OCI-LY7 (cell line): ENCODE results near the gene APOC1. TPM values are rescaled to one million over a fixed set of nuclear protein-coding genes. Genes with fewer than 3 reads are reported as not detected.

Experiments
- BruUV-seq: library from RNA; stranded (reverse); fragments of 400-500 nt; replicated peaks from 2 replicates; lab custom pipeline; 2021; lab: Mats Ljungman, UMichigan
- CTCF ChIA-PET: fragments of 300-600 bp; sonication (Branson Sonifier 250); formaldehyde crosslinking; loops from one replicate; lab custom pipeline; 2022; ENCODE audit warnings: antibody characterized with exemption; ENCODE audit not compliant: unreplicated experiment; lab: Charles Lee
- POLR2A ChIA-PET: fragments of 300-600 bp; sonication (Branson Sonifier 250); formaldehyde crosslinking; loops from one replicate; lab custom pipeline; 2022; ENCODE audit warnings: antibody characterized with exemption; lab: Charles Lee
- DNase-seq: peaks from one replicate; pipeline ENCODE4 v3.0.0-alpha.2; 2015; ENCODE audit warnings: low spot score
- H2AFZ ChIP-seq: fragments of 200-600 bp; sonication (generic), shearing (Covaris generic); 2 replicates; pipeline ENCODE4 v1.6.1; 2014; ENCODE audit warnings: mild to moderate bottlenecking, antibody characterized with exemption, low read length, moderate library complexity
- H3K27ac ChIP-seq: fragments of 200-600 bp; sonication (generic); 2 replicates; pipeline ENCODE4 v1.5.1; 2014; ENCODE audit warnings: mixed run types, low read depth, mild to moderate bottlenecking, moderate library complexity, low read length, inconsistent platforms; ENCODE audit not compliant: poor library complexity, severe bottlenecking
- H3K36me3 ChIP-seq: fragments of 200-600 bp; sonication (generic); 2 replicates; pipeline ENCODE4 v1.6.1; 2014; ENCODE audit warnings: mild to moderate bottlenecking, antibody characterized with exemption, low read length, moderate library complexity, mixed read lengths; ENCODE audit not compliant: insufficient read depth
- H3K4me1 ChIP-seq: fragments of 200-600 bp; sonication (generic); 2 replicates; pipeline ENCODE4 v1.5.1; 2014; ENCODE audit warnings: mild to moderate bottlenecking, low read length; ENCODE audit not compliant: insufficient read depth, poor library complexity, severe bottlenecking
- H3K4me2 ChIP-seq: fragments of 200-600 bp; sonication (generic); 2 replicates; pipeline ENCODE4 v1.6.1; 2014; ENCODE audit warnings: mild to moderate bottlenecking, low read length
- H3K4me3 ChIP-seq: fragments of 200-600 bp; sonication (generic); 2 replicates; pipeline ENCODE4 v1.5.1; 2014; ENCODE audit warnings: mild to moderate bottlenecking, low read depth, low read length; ENCODE audit not compliant: poor library complexity, severe bottlenecking
- H3K79me2 ChIP-seq: fragments of 200-600 bp; sonication (generic); 2 replicates; pipeline ENCODE4 v1.6.1; 2016; ENCODE audit warnings: low read depth, mild to moderate bottlenecking, low read length, moderate library complexity, mixed read lengths; ENCODE audit not compliant: insufficient read depth
- H3K9me2 ChIP-seq: fragments of 200-600 bp; sonication (generic); 2 replicates; pipeline ENCODE4 v1.6.1; 2016; ENCODE audit warnings: mild to moderate bottlenecking, low read length, mixed read lengths; ENCODE audit not compliant: insufficient read depth
- H3K9me3 ChIP-seq: fragments of 200-600 bp; sonication (generic); 2 replicates; pipeline ENCODE4 v1.6.1; 2014; ENCODE audit warnings: mild to moderate bottlenecking, mixed run types, low read length, mixed read lengths
- H4K20me1 ChIP-seq: fragments of 200-600 bp; sonication (generic); 2 replicates; pipeline ENCODE4 v1.6.1; 2014; ENCODE audit warnings: mild to moderate bottlenecking, antibody characterized with exemption, low read length, moderate library complexity, mixed read lengths; ENCODE audit not compliant: insufficient read depth
- EZH2phosphoT487 ChIP-seq: fragments of 200-600 bp; sonication (generic); IDR thresholded peaks from 2 replicates; pipeline ENCODE4 v1.6.1; 2018; ENCODE audit warnings: low read depth, borderline replicate concordance, mild to moderate bottlenecking, mixed run types, antibody characterized with exemption, low read length, moderate library complexity, mixed read lengths
- intact Hi-C: fragments of 100-400 bp; cut with micrococcal nuclease; formaldehyde crosslinking; loops from one replicate; pipeline ENCODE4 v1.10.0; 2022; ENCODE audit not compliant: unreplicated experiment
- total RNA-seq, 2 experiments: library from RNA; depleted of rRNA in 1 of 2; stranded (reverse); fragments of >200 nt in 1 of 2; shearing (Covaris generic) in 1 of 2; gene quantifications; 2 replicates each; pipeline ENCODE4 v1.2.3, GENCODE V29; 2014 to 2022
- TF ChIP-seq, protein P1 (sequence below): fragments of 200-600 bp; sonication (generic); conservative IDR thresholded peaks from 2 replicates; pipeline ENCODE4 v1.5.1; 2014; ENCODE audit warnings: mild to moderate bottlenecking, antibody characterized with exemption, low read length, moderate library complexity, mixed read lengths

Gene APOC1
- total RNA-seq, 2 experiments from 2014 or later, result 1.9 TPM; not detected in 1

GRCh38 chr19:44948237-44948636 is 33.8 kb downstream of the APOC1 start:
- ChIA-PET CTCF (no interaction called here), POLR2A (no interaction called here)
- no peak for DNase-seq
- Histone ChIP-seq H3K4me3 (no peak overlapping the region), H3K79me2 (no peaks in the 10 kb centered on the region), H4K20me1 (no peaks in the 10 kb centered on the region), H3K36me3 (no peaks in the 10 kb centered on the region), H3K9me2 (no peaks in the 10 kb centered on the region), H2AFZ (no peak overlapping the region), H3K9me3 (no peaks in the 10 kb centered on the region), H3K4me2 (peak overlapping the region; percentile 32; the same call in 1 of the 2 replicates), H3K27ac (no peak overlapping the region), H3K4me1 (peaks cover 34% of the 10 kb centered on the region)
- BruUV-seq, result no TSS peak
- TF ChIP-seq EZH2phosphoT487, result no peak
- TF ChIP-seq, protein P1, sequence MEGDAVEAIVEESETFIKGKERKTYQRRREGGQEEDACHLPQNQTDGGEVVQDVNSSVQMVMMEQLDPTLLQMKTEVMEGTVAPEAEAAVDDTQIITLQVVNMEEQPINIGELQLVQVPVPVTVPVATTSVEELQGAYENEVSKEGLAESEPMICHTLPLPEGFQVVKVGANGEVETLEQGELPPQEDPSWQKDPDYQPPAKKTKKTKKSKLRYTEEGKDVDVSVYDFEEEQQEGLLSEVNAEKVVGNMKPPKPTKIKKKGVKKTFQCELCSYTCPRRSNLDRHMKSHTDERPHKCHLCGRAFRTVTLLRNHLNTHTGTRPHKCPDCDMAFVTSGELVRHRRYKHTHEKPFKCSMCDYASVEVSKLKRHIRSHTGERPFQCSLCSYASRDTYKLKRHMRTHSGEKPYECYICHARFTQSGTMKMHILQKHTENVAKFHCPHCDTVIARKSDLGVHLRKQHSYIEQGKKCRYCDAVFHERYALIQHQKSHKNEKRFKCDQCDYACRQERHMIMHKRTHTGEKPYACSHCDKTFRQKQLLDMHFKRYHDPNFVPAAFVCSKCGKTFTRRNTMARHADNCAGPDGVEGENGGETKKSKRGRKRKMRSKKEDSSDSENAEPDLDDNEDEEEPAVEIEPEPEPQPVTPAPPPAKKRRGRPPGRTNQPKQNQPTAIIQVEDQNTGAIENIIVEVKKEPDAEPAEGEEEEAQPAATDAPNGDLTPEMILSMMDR, result 0 out of 2 replicates have a peak, but pooled peaks have one; percentile 14
- intact Hi-C loops, result no loop called here

DNA sequence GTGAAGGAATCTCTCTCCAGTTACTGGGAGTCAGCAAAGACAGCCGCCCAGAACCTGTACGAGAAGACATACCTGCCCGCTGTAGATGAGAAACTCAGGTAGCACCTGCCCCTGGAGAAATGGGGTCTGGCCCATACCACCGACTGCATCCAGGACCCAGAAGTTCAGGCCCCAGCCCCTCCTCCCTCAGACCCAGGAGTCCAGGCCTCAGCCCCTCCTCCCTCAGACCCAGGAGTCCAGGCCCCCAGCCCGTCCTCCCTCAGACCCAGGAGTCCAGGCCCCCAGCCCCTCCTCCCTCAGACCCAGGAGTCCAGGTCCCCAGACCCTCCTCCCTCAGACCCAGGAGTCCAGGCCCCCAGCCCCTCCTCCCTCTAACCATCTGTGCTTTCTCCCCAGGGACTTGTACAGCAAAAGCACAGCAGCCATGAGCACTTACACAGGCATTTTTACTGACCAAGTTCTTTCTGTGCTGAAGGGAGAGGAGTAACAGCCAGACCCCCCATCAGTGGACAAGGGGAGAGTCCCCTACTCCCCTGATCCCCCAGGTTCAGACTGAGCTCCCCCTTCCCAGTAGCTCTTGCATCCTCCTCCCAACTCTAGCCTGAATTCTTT is 34.5 kb downstream of the APOC1 start:
- peak overlapping the region; percentile 24 for H3K27ac ChIP-seq
- POLR2A ChIA-PET, result no interaction called here
- no peaks in the 10 kb centered on the region for H3K79me2 ChIP-seq
- TF ChIP-seq, protein P1, result no peak
- no peak for TF ChIP-seq EZH2phosphoT487
- peak; percentile 71 for DNase-seq
- H3K9me2 ChIP-seq, result no peaks in the 10 kb centered on the region
- peaks cover 30% of the 10 kb centered on the region for H3K4me1 ChIP-seq
- no peak overlapping the region for H3K4me3 ChIP-seq
- CTCF ChIA-PET, result no interaction called here
- no peaks in the 10 kb centered on the region for H4K20me1 ChIP-seq
- intact Hi-C loops, result no loop called here
- H3K4me2 ChIP-seq, result peak overlapping the region; percentile 49
- no peaks in the 10 kb centered on the region for H3K9me3 ChIP-seq
- peak overlapping the region; percentile 50; the same call in 1 of the 2 replicates for H2AFZ ChIP-seq
- BruUV-seq, result no TSS peak
- H3K36me3 ChIP-seq, result no peaks in the 10 kb centered on the region

- H3K9me3 ChIP-seq, result no peaks in the 10 kb centered on the region
- no peaks in the 10 kb centered on the region for H3K36me3 ChIP-seq
- intact Hi-C loops, result no loop called here
- H3K9me2 ChIP-seq, result no peaks in the 10 kb centered on the region
- no peak for DNase-seq
- no peak for TF ChIP-seq EZH2phosphoT487
- TF ChIP-seq, protein P1, result no peak
- ChIA-PET CTCF (no interaction called here), POLR2A (no interaction called here)
- H3K4me3 ChIP-seq, result no peak overlapping the region
- peak overlapping the region; percentile 49 for H3K4me2 ChIP-seq
- peaks cover 4% of the 10 kb centered on the region; the same call in 1 of the 2 replicates for H3K79me2 ChIP-seq
- H2AFZ ChIP-seq, result peak overlapping the region; percentile 50; the same call in 1 of the 2 replicates
- H3K4me1 ChIP-seq, result peaks cover 33% of the 10 kb centered on the region
- H4K20me1 ChIP-seq, result no peaks in the 10 kb centered on the region
- peak overlapping the region; percentile 24 for H3K27ac ChIP-seq
- no TSS peak for BruUV-seq
These were observed 35.1 kb downstream of the APOC1 start for GRCh38 chr19:44949550-44949949.
